ENCODE data around the gene FGF3. TPM values are rescaled to one million over a fixed set of nuclear protein-coding genes. Genes with fewer than 3 reads are reported as not detected.

The FGF3 gene
- total RNA-seq, 2 donors from 2014 or later: not detected

GRCh38 chr11:69817265-69818230, 1.7 kb downstream of the FGF3 start:
- ATAC-seq (ENCODE audit: insufficient number of reproducible peaks, low FRiP score, low read depth): no peak
- no peak overlapping the region for H3K27ac ChIP-seq
- TF ChIP-seq CTCF (IDR thresholded peaks at IDR 0.05): no peak
- DNase-seq (ENCODE audit: low spot score): no peak
- peaks cover 0 to 5% of the 10 kb centered on the region in 2 donors for H3K4me1 ChIP-seq (ENCODE audit: control insufficient read depth in 1 of 2, low read depth in 2 of 2)
- no peaks in the 10 kb centered on the region for H3K36me3 ChIP-seq
- H3K27me3 ChIP-seq (replicated peaks; ENCODE audit: insufficient read depth): peaks cover 3% of the 10 kb centered on the region
- H3K4me3 ChIP-seq: peak overlapping the region; percentile 26
- no peaks in the 10 kb centered on the region for H3K9me3 ChIP-seq

- H3K36me3 ChIP-seq: no peaks in the 10 kb centered on the region
- no peak overlapping the region for H3K27ac ChIP-seq
- TF ChIP-seq CTCF (IDR thresholded peaks at IDR 0.05): no peak
- peaks cover 3% of the 10 kb centered on the region for H3K27me3 ChIP-seq (replicated peaks; ENCODE audit: insufficient read depth)
- H3K4me3 ChIP-seq: no peak overlapping the region
- peaks cover 0 to 5% of the 10 kb centered on the region in 2 donors for H3K4me1 ChIP-seq (ENCODE audit: control insufficient read depth in 1 of 2, low read depth in 2 of 2)
- DNase-seq (ENCODE audit: low spot score): no peak
- no peak for ATAC-seq (ENCODE audit: insufficient number of reproducible peaks, low FRiP score, low read depth)
- H3K9me3 ChIP-seq: no peaks in the 10 kb centered on the region
Measured at GRCh38 chr11:69816671-69817070, 2.5 kb downstream of the FGF3 start.

- Histone ChIP-seq H3K27me3 (replicated peaks; ENCODE audit: insufficient read depth) (peaks cover 3% of the 10 kb centered on the region), H3K9me3 (no peaks in the 10 kb centered on the region), H3K4me1 (ENCODE audit: control insufficient read depth in 1 of 2, low read depth in 2 of 2) (peaks cover 0 to 5% of the 10 kb centered on the region in 2 donors), H3K36me3 (no peaks in the 10 kb centered on the region), H3K27ac (no peak overlapping the region), H3K4me3 (no peak overlapping the region)
- DNase-seq (ENCODE audit: low spot score): no peak
- ATAC-seq (ENCODE audit: insufficient number of reproducible peaks, low FRiP score, low read depth): no peak
- TF ChIP-seq CTCF (IDR thresholded peaks at IDR 0.05): no peak
Measured at GRCh38 chr11:69815973-69816372, 3.2 kb downstream of the FGF3 start.

- Histone ChIP-seq H3K27me3 (replicated peaks; ENCODE audit: insufficient read depth) (peaks cover 3% of the 10 kb centered on the region), H3K36me3 (no peaks in the 10 kb centered on the region), H3K9me3 (no peaks in the 10 kb centered on the region), H3K4me1 (ENCODE audit: control insufficient read depth in 1 of 2, low read depth in 2 of 2) (peaks cover 0 to 5% of the 10 kb centered on the region in 2 donors), H3K4me3 (no peak overlapping the region), H3K27ac (no peak overlapping the region)
- ATAC-seq (ENCODE audit: insufficient number of reproducible peaks, low FRiP score, low read depth): no peak
- DNase-seq (ENCODE audit: low spot score): no peak
- TF ChIP-seq CTCF (IDR thresholded peaks at IDR 0.05): no peak
Measured at GRCh38 chr11:69814902-69815301, 4.3 kb downstream of the FGF3 start.

- peaks cover 3% of the 10 kb centered on the region for H3K27me3 ChIP-seq (replicated peaks; ENCODE audit: insufficient read depth)
- H3K4me1 ChIP-seq (ENCODE audit: control insufficient read depth in 1 of 2, low read depth in 2 of 2): peaks cover 0 to 5% of the 10 kb centered on the region in 2 donors
- no peak for TF ChIP-seq CTCF (IDR thresholded peaks at IDR 0.05)
- no peak overlapping the region for H3K27ac ChIP-seq
- H3K4me3 ChIP-seq: no peak overlapping the region
- H3K36me3 ChIP-seq: no peaks in the 10 kb centered on the region
- DNase-seq (ENCODE audit: low spot score) (no peak), ATAC-seq (ENCODE audit: insufficient number of reproducible peaks, low FRiP score, low read depth) (no peak)
- H3K9me3 ChIP-seq: no peaks in the 10 kb centered on the region
Measured at GRCh38 chr11:69814411-69814810, 4.8 kb downstream of the FGF3 start.

Measured in thoracic aorta (tissue), 2 donors.